ENCODE data around the gene ETS1. TPM values are rescaled to one million over a fixed set of nuclear protein-coding genes. Genes with fewer than 3 reads are reported as not detected.

The ETS1 gene
- total and polyA plus RNA-seq, 4 donors: 27.7 to 36.3 (median 31.8) TPM

DNA sequence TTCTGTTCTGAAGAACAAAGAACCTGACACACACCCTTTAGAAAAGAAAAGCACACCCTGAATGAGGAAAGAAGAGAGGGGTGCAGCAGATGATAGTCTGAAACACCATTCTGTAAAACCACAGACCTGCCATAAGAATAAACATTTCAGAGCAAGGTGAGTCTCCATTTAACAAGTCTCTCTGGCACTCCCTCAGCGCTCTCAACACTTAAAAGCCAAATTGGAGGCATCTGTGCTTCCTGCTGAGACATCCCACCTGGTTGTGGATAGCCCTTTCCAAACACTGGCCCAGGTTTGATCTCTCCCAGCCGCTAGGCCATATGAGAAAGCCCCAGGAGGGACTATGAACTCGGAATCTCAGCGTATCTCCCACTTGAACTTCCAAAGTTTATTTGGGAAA is 36.3 kb downstream of the ETS1 start:
- peaks cover 61% of the 10 kb centered on the region for H3K27me3 ChIP-seq (ENCODE audit: control insufficient read depth, insufficient read depth, low read length)

DNA sequence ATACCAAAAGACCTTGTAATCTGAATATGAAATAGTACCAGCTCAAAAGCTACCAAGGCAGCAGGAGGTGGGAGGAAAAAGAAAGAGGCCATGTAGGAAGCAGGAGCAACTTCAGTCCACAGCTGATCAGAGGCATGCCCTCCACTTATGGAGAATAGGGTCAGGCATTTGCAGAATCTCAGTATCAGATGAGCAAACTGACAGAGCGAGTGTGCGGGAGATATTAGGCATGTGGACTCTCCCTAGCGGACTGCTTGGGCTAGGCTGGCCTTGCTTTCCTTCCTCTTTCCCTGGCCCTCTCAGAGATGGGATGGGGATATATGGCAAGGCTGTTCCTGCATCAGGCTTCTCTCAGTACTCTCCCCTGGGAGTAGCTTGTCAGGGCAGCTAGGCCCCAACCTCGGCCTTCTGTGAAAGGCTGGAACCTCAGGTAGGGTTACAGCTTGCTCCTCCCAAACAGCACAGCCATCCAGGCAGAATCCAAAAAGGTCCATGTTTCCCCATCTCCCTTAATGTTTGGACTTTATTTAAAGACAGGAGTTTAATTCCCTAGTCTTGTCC is 37.0 kb downstream of the ETS1 start:
- Histone ChIP-seq H3K4me1 (ENCODE audit: control insufficient read depth, insufficient read depth, low read length) (peaks cover 37% of the 10 kb centered on the region), H3K4me3 (ENCODE audit: low read depth, low read length) (no peak overlapping the region), H3K27me3 (ENCODE audit: control insufficient read depth, insufficient read depth, low read length) (peaks cover 65% of the 10 kb centered on the region), H3K36me3 (ENCODE audit: control insufficient read depth, insufficient read depth, low read length) (no peaks in the 10 kb centered on the region), H3K9me3 (ENCODE audit: control insufficient read depth, insufficient read depth, low read length) (no peaks in the 10 kb centered on the region), H3K27ac (ENCODE audit: low read depth, low read length) (no peak overlapping the region)
- no CpG with 5 or more reads among the region's 4 CpGs for WGBS (ENCODE audit: insufficient coverage)
- no peak for DNase-seq (ENCODE audit: low read depth in 4 of 6, low spot score in 6 of 6)

More for the DNA sequence above, 36.3 kb downstream of the ETS1 start:
- Histone ChIP-seq H3K36me3 (ENCODE audit: control insufficient read depth, insufficient read depth, low read length) (no peaks in the 10 kb centered on the region), H3K4me1 (ENCODE audit: control insufficient read depth, insufficient read depth, low read length) (peaks cover 37% of the 10 kb centered on the region), H3K9me3 (ENCODE audit: control insufficient read depth, insufficient read depth, low read length) (no peaks in the 10 kb centered on the region), H3K27ac (ENCODE audit: low read depth, low read length) (no peak overlapping the region), H3K4me3 (ENCODE audit: low read depth, low read length) (no peak overlapping the region)
- no peak for DNase-seq (ENCODE audit: low read depth in 4 of 6, low spot score in 6 of 6)
- 100% methylated on average over 1 of the region's 4 CpGs for WGBS (ENCODE audit: insufficient coverage)

DNA sequence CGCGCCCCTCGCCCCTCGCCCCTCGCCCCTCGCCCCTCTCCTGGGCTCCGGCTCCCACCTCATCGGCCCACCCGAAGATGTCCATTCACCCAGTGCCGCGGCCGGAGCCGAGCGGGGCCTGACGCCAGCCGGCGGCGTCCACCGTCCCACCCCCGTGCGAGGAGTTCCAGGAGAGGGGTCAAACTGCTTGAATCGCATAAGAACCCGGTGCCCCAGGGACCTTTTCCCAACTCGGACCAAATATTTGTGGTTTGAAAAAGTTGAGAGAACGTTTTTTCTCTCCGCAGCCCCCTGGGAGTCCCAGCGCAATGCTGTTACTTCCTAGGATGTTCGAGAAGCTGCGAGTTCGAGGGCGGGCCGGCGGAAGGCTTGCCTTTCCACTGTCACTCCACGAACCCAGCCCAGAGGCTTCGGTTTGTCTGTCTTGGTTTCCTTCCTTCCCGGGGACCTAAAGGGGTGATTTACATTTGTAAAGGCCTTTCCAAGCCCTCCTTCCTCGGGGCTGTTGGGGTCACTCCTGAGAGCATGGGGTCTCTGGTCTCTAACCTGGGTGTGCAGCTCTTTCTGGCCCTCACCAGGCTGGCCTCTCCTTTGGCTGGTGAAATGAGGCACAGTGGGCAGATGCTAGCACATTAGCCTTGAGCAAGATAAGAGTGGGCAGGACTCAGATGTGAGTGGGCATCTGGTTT is 38.0 kb downstream of the ETS1 start:
- H3K4me1 ChIP-seq (ENCODE audit: control insufficient read depth, insufficient read depth, low read length): peaks cover 37% of the 10 kb centered on the region
- H3K4me3 ChIP-seq (ENCODE audit: low read depth, low read length): peak overlapping the region; percentile 7
- peaks cover 69% of the 10 kb centered on the region for H3K27me3 ChIP-seq (ENCODE audit: control insufficient read depth, insufficient read depth, low read length)
- 12% methylated on average over 23 of the region's 37 CpGs for WGBS (ENCODE audit: insufficient coverage)
- no peaks in the 10 kb centered on the region for H3K9me3 ChIP-seq (ENCODE audit: control insufficient read depth, insufficient read depth, low read length)
- H3K36me3 ChIP-seq (ENCODE audit: control insufficient read depth, insufficient read depth, low read length): no peaks in the 10 kb centered on the region
- H3K27ac ChIP-seq (ENCODE audit: low read depth, low read length): peak overlapping the region; percentile 15
- no peak for DNase-seq (ENCODE audit: low read depth in 4 of 6, low spot score in 6 of 6)

DNA sequence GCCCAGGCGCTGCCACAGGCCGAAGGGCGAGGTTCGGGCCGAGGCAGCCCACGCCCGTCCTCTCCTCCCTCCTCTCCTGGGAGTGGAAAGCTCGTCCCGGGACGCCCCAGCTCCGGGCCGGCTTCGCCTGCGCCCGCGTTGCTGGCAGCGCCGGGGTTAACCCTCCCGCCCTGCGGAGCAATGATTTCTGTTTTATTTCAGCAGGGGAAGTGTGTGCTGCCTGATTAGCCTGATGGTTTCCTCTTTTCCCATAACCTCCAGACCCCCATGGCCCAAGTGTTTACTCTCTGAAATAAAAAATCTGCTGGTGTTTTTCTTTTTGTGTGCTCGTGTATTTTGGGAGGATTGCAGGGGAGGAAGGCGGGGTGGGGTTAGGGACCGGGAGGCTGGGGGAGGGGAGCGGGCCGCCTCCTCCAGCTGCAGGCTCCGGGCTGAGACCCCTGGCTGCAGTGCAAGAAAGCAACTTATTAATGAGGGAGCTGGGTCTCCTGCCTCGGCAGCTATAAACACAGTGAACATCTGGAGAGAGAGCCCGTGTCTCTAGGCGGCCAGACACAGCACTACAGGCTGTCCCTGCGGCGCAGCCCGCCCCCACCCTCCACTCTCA is 38.6 kb downstream of the ETS1 start:
- Histone ChIP-seq H3K9me3 (ENCODE audit: control insufficient read depth, insufficient read depth, low read length) (no peaks in the 10 kb centered on the region), H3K4me3 (ENCODE audit: low read depth, low read length) (peak overlapping the region; percentile 7), H3K36me3 (ENCODE audit: control insufficient read depth, insufficient read depth, low read length) (no peaks in the 10 kb centered on the region), H3K27ac (ENCODE audit: low read depth, low read length) (no peak overlapping the region), H3K4me1 (ENCODE audit: control insufficient read depth, insufficient read depth, low read length) (peaks cover 33% of the 10 kb centered on the region), H3K27me3 (ENCODE audit: control insufficient read depth, insufficient read depth, low read length) (peaks cover 68% of the 10 kb centered on the region)
- DNase-seq (ENCODE audit: low read depth in 4 of 6, low spot score in 6 of 6): peak in 2 of 6 donors; percentile 60 to 73
- 3% methylated on average over 22 of the region's 32 CpGs for WGBS (ENCODE audit: insufficient coverage)

DNA sequence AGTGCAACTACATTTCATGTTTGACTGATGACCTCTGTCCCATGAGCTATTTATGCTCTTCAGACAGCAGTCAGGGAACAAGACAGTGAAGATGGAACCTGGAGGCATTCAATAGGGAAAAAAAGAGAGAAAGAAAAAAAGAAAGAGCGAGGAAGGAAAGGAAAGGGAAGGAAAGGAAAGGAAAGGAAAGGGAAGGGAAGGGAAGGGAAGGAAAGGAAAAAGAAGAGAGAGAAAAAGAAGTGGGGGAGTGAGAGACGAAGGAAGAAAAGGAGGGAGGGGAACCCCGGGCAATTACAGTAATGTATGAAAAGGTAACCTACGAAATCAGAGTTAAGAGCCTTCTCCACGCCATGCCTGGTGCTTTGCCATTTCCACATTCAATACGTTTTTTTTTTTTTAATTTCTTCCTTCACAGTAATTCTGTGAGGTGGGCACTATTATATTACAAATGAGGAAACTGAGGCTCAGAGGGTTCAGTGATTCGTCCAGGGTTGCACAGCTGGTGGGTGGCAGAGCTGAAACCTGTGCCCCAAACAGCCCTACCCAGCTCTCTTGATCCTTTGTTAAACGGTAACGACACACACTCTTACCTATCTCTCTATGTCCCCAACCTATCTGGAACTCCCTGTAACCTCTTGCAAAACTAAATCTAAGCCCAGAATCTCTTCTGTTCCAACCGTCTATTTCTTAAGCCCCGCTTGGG is 39.3 kb downstream of the ETS1 start:
- Histone ChIP-seq H3K4me3 (ENCODE audit: low read depth, low read length) (peak overlapping the region; percentile 7), H3K9me3 (ENCODE audit: control insufficient read depth, insufficient read depth, low read length) (no peaks in the 10 kb centered on the region), H3K27ac (ENCODE audit: low read depth, low read length) (peak overlapping the region; percentile 38), H3K4me1 (ENCODE audit: control insufficient read depth, insufficient read depth, low read length) (peaks cover 30% of the 10 kb centered on the region), H3K36me3 (ENCODE audit: control insufficient read depth, insufficient read depth, low read length) (no peaks in the 10 kb centered on the region), H3K27me3 (ENCODE audit: control insufficient read depth, insufficient read depth, low read length) (peaks cover 69% of the 10 kb centered on the region)
- 21% methylated on average over 5 of the region's 11 CpGs for WGBS (ENCODE audit: insufficient coverage)
- DNase-seq (ENCODE audit: low read depth in 4 of 6, low spot score in 6 of 6): no peak

DNA sequence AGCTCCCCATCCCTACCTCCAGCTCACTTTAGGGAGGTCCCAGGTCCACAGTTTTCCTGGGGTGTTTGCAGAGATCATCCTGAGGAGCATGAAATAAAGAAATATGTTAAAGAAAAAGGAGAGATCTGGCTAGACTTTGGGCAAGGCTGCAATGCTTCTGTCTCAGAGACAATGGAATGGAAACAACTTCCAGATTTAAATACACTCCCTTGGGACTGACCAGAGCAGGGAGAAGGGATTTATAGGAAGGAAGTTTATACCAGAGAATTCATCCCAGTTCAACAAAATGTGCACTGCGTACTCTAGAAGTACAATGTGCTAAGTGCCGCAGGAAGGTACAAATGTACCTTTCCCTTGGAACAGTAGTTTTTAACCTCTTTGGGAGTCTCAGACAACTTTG is 40.4 kb downstream of the ETS1 start:
- Histone ChIP-seq H3K27me3 (ENCODE audit: control insufficient read depth, insufficient read depth, low read length) (peaks cover 72% of the 10 kb centered on the region), H3K4me1 (ENCODE audit: control insufficient read depth, insufficient read depth, low read length) (peaks cover 26% of the 10 kb centered on the region), H3K27ac (ENCODE audit: low read depth, low read length) (no peak overlapping the region), H3K36me3 (ENCODE audit: control insufficient read depth, insufficient read depth, low read length) (no peaks in the 10 kb centered on the region), H3K4me3 (ENCODE audit: low read depth, low read length) (no peak overlapping the region), H3K9me3 (ENCODE audit: control insufficient read depth, insufficient read depth, low read length) (no peaks in the 10 kb centered on the region)
- no peak for DNase-seq (ENCODE audit: low read depth in 4 of 6, low spot score in 6 of 6)
- 83% methylated on average over 1 of the region's 2 CpGs for WGBS (ENCODE audit: insufficient coverage)

- H3K4me3 ChIP-seq (ENCODE audit: low read depth, low read length): no peak overlapping the region
- no peaks in the 10 kb centered on the region for H3K9me3 ChIP-seq (ENCODE audit: control insufficient read depth, insufficient read depth, low read length)
- no peaks in the 10 kb centered on the region for H3K36me3 ChIP-seq (ENCODE audit: control insufficient read depth, insufficient read depth, low read length)
- peak overlapping the region; percentile 33 for H3K27ac ChIP-seq (ENCODE audit: low read depth, low read length)
- H3K4me1 ChIP-seq (ENCODE audit: control insufficient read depth, insufficient read depth, low read length): peaks cover 16% of the 10 kb centered on the region
- WGBS (ENCODE audit: insufficient coverage): 0% methylated on average over 1 of the region's 7 CpGs
- peaks cover 75% of the 10 kb centered on the region for H3K27me3 ChIP-seq (ENCODE audit: control insufficient read depth, insufficient read depth, low read length)
- DNase-seq (ENCODE audit: low read depth in 4 of 6, low spot score in 6 of 6): peak in 2 of 6 donors; percentile 55 to 63
Measured at GRCh38 chr11:128544471-128545051, 42.8 kb downstream of the ETS1 start.

- no peaks in the 10 kb centered on the region for H3K4me1 ChIP-seq (ENCODE audit: control insufficient read depth, insufficient read depth, low read length)
- DNase-seq (ENCODE audit: low read depth in 4 of 6, low spot score in 6 of 6): no peak
- H3K27me3 ChIP-seq (ENCODE audit: control insufficient read depth, insufficient read depth, low read length): peaks cover 73% of the 10 kb centered on the region
- H3K9me3 ChIP-seq (ENCODE audit: control insufficient read depth, insufficient read depth, low read length): no peaks in the 10 kb centered on the region
- H3K27ac ChIP-seq (ENCODE audit: low read depth, low read length): no peak overlapping the region
- H3K4me3 ChIP-seq (ENCODE audit: low read depth, low read length): no peak overlapping the region
- WGBS (ENCODE audit: insufficient coverage): no CpG with 5 or more reads among the region's 6 CpGs
- H3K36me3 ChIP-seq (ENCODE audit: control insufficient read depth, insufficient read depth, low read length): no peaks in the 10 kb centered on the region
Measured at GRCh38 chr11:128540469-128540868, 46.9 kb downstream of the ETS1 start.

GRCh38 chr11:128536506-128536905 is 50.9 kb downstream of the ETS1 start:
- no peaks in the 10 kb centered on the region for H3K36me3 ChIP-seq (ENCODE audit: control insufficient read depth, insufficient read depth, low read length)
- DNase-seq (ENCODE audit: low read depth in 4 of 6, low spot score in 6 of 6): no peak
- peaks cover 9% of the 10 kb centered on the region for H3K4me1 ChIP-seq (ENCODE audit: control insufficient read depth, insufficient read depth, low read length)
- no CpG with 5 or more reads among the region's 1 CpG for WGBS (ENCODE audit: insufficient coverage)
- no peak overlapping the region for H3K27ac ChIP-seq (ENCODE audit: low read depth, low read length)
- H3K4me3 ChIP-seq (ENCODE audit: low read depth, low read length): no peak overlapping the region
- no peaks in the 10 kb centered on the region for H3K9me3 ChIP-seq (ENCODE audit: control insufficient read depth, insufficient read depth, low read length)
- peaks cover 67% of the 10 kb centered on the region for H3K27me3 ChIP-seq (ENCODE audit: control insufficient read depth, insufficient read depth, low read length)

Data from spinal cord (tissue), 10 donors.